Measurements from ENCODE around the gene TXNDC9. TPM values are rescaled to one million over a fixed set of nuclear protein-coding genes. Genes with fewer than 3 reads are reported as not detected.
"Not testable (repeated sequence)": the region's sequence is repeated elsewhere in the genome, so short reads cannot be mapped to it uniquely, and the experiment has no call there.

Gene TXNDC9
- total and polyA plus RNA-seq, 7 donors = 13.0 to 32.1 (median 20.3) TPM

DNA sequence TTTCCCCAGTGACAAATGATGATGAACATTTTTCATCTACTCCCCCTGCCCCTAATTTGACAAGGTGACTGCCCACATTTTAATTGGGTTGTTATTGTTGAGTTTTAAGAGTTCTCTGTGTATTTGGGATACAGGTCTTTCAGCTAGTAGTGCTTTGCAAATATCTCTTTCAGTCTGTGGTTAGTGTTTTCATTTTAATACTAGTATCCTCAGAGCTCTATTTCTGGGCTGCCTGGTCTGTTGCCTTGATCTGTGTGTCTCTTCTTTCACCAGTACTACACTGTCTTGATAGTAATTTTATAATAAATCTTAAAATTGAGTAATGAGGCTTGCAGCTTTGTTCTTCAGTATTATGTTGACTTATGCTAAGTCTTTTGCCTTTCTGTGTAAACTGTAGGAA is 20.7 kb upstream of the TXNDC9 start:
- intact Hi-C loops (cut with DNase I) = no loop called here
- no peak for DNase-seq
- TF ChIP-seq, protein P1, sequence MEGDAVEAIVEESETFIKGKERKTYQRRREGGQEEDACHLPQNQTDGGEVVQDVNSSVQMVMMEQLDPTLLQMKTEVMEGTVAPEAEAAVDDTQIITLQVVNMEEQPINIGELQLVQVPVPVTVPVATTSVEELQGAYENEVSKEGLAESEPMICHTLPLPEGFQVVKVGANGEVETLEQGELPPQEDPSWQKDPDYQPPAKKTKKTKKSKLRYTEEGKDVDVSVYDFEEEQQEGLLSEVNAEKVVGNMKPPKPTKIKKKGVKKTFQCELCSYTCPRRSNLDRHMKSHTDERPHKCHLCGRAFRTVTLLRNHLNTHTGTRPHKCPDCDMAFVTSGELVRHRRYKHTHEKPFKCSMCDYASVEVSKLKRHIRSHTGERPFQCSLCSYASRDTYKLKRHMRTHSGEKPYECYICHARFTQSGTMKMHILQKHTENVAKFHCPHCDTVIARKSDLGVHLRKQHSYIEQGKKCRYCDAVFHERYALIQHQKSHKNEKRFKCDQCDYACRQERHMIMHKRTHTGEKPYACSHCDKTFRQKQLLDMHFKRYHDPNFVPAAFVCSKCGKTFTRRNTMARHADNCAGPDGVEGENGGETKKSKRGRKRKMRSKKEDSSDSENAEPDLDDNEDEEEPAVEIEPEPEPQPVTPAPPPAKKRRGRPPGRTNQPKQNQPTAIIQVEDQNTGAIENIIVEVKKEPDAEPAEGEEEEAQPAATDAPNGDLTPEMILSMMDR (IDR thresholded peaks at IDR 0.05) = no peak

DNA sequence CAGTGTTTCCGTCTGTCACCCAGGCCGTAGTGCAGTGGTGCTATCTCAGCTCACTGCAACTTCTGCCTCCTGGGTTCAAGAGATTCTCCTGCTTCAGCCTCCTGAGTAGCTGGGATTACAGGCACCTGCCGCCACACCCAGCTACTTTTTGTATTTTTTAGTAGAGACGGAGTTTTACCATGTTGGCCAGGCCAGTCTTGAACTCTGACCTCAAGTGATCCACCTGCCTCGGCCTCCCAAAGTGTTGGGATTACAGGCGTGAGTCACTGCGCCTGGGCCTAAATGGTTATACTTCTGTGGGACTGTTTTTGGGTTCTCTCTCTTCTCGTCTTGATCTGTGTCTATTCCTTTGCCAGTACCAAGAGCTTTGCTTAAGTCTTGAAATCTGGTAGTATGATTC is 18.7 kb upstream of the TXNDC9 start:
- peaks cover 15% of the 10 kb centered on the region for H3K4me1 ChIP-seq
- H3K27ac ChIP-seq; H3K27me3 ChIP-seq (ENCODE audit: insufficient read depth in 3 of 3, low read length in 2 of 3); H3K36me3 ChIP-seq (ENCODE audit: insufficient read depth in 1 of 2, low read depth in 1 of 2); ATAC-seq; intact Hi-C loops (cut with DNase I); DNase-seq; H3K9me3 ChIP-seq; H3K4me3 ChIP-seq: not testable (repeated sequence)
- WGBS, 3 donors = 93 to 98% (median 97%) methylated on average over 8 of the region's 8 CpGs

More for the DNA sequence above, 20.7 kb upstream of the TXNDC9 start:
- Histone ChIP-seq H3K36me3 (ENCODE audit: insufficient read depth in 1 of 2, low read depth in 1 of 2) (peaks cover 0 to 9% of the 10 kb centered on the region in 2 donors), H3K4me3 (no peak overlapping the region), H3K27me3 (ENCODE audit: insufficient read depth in 3 of 3, low read length in 2 of 3) (no peaks in the 10 kb centered on the region), H3K9me3 (no peaks in the 10 kb centered on the region), H3K4me1 (peaks cover 15% of the 10 kb centered on the region), H3K27ac (no peak overlapping the region)
- ATAC-seq = no peak

DNA sequence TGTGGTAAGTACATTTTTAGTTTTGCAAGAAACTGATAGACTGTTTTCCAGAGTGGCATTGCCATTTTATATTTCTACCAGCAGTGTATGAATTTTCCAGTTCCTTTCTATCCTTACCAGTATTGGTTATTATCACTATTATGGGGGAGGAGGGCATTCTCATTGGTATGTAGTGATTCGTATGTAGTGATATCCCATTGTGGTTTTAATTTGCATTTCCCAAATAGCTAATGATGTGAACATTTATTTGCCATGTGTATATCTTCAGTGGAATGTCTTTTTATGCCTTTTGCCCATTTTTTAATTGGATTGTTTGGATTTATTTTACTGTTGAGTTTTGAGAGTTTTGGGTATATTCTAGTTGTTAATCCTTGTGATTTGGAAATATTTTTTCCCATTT is 17.9 kb upstream of the TXNDC9 start:
- ATAC-seq (no peak), DNase-seq (no peak)
- 84 to 89% (median 89%) methylated on average over 1 of the region's 1 CpG for WGBS, 3 donors
- Histone ChIP-seq H3K4me3 (no peak overlapping the region), H3K9me3 (no peaks in the 10 kb centered on the region), H3K36me3 (ENCODE audit: insufficient read depth in 1 of 2, low read depth in 1 of 2) (no peaks in the 10 kb centered on the region), H3K27me3 (ENCODE audit: insufficient read depth in 3 of 3, low read length in 2 of 3) (no peaks in the 10 kb centered on the region), H3K27ac (no peak overlapping the region), H3K4me1 (peaks cover 19% of the 10 kb centered on the region)
- TF ChIP-seq, protein P1 (IDR thresholded peaks at IDR 0.05) = no peak
- intact Hi-C loops (cut with DNase I) = no loop called here

DNA sequence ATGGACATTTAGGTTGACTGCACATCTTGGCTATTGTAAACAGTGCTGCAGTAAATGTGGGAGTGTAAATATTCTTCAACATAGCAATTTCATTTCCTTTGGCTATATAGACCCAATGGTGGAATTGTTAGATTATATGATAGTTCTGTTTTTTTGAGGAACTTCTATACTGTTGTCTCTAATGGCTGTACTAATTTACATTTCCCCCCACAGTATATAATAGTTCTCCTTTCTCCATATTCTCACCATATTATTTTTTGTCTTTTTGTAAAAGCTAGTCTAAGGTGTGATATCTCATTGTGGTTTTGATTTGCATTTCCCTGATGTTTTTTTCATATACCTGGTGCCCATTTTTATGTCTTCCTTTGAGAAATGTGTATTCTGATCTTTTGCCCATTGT is 14.1 kb upstream of the TXNDC9 start:
- Histone ChIP-seq H3K36me3 (ENCODE audit: insufficient read depth in 1 of 2, low read depth in 1 of 2) (no peaks in the 10 kb centered on the region), H3K4me1 (peaks cover 3% of the 10 kb centered on the region), H3K9me3 (no peaks in the 10 kb centered on the region), H3K27ac (no peak overlapping the region), H3K27me3 (ENCODE audit: insufficient read depth in 3 of 3, low read length in 2 of 3) (no peaks in the 10 kb centered on the region), H3K4me3 (no peak overlapping the region)
- intact Hi-C loops (cut with DNase I) = no loop called here
- no peak for DNase-seq
- TF ChIP-seq, protein P1 (IDR thresholded peaks at IDR 0.05) = no peak
- no peak for ATAC-seq

DNA sequence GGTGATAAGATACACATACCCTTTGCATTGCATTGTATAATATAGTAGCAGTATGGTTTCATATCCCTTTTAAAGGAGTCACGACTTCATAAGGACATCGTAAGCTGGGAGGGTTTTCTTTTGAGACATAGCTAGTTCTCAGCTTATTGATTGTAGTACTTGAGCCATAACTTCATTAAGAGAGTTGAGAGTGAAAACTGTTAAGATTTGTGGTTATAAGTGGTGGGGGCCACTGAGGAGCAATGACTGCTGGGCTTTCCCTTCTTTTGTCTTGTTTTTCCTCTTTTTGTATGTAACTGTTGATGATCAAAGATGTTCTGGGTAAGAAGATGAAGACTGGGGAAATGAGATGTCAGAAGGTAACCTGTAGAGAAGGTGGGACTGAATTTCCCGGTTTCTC is 12.0 kb upstream of the TXNDC9 start:
- intact Hi-C loops (cut with DNase I) = no loop called here
- DNase-seq (no peak), ATAC-seq (no peak)
- no peaks in the 10 kb centered on the region for H3K9me3 ChIP-seq
- H3K4me3 ChIP-seq = no peak overlapping the region
- WGBS, 3 donors = 85 to 93% (median 89%) methylated on average over 3 of the region's 3 CpGs
- H3K27ac ChIP-seq = no peak overlapping the region
- no peaks in the 10 kb centered on the region for H3K27me3 ChIP-seq (ENCODE audit: insufficient read depth in 3 of 3, low read length in 2 of 3)
- H3K36me3 ChIP-seq (ENCODE audit: insufficient read depth in 1 of 2, low read depth in 1 of 2) = no peaks in the 10 kb centered on the region
- H3K4me1 ChIP-seq = peaks cover 3% of the 10 kb centered on the region
- TF ChIP-seq, protein P1 (IDR thresholded peaks at IDR 0.05) = no peak

Measured in psoas muscle (tissue), 8 donors.